NCI-H748 treated with DMSO at 0.1 percent for 48 hours (cell line): ENCODE measurements around the gene DHFR.
"Not testable (repeated sequence)": the region's sequence is repeated elsewhere in the genome, so short reads cannot be mapped to it uniquely, and the experiment has no call there.

Source experiments
- DNase-seq: peaks from one replicate; lab custom pipeline; 2025; lab: John Stamatoyannopoulos, UW

The DHFR gene

DNA sequence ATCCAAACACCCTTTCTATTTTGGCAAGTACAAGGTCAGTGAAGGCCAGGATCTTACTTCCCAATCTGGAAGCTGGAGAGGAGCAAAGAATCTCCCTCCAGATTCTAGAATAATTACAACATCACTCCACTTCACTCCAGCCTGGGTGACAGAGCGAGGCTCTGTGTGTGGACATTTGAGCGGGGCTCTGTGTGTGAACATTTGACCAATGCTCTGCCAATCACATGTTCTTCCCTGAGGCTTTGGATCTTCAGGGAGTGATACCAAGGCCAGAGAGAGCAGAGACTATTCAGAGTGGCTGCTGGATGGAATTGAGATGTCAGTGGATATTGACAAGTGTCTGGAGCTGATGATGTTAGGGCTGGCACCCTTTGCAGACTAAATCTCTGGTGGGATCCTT is 60.0 kb downstream of the DHFR start:
- no peak for DNase-seq

DNA sequence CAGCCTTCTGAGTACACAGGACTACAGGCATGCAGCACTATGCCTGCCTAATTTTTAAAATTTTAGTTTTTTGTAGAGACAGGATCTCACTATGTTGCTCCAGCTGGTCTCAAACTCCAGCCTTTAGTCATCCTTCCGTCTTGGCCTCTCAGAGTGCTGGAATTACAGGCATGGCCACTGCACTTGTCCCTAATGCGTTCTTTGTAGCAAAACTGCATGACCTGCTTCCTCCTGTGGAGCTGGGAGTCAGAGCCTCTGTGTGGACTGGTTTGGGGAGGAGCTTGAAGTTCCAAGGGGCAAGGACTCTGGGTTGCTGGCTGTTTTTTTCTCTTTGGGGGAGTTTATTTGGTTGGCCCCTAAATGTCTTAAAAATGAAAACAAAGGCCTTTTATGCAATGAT is 62.0 kb downstream of the DHFR start:
- no peak for DNase-seq

DNA sequence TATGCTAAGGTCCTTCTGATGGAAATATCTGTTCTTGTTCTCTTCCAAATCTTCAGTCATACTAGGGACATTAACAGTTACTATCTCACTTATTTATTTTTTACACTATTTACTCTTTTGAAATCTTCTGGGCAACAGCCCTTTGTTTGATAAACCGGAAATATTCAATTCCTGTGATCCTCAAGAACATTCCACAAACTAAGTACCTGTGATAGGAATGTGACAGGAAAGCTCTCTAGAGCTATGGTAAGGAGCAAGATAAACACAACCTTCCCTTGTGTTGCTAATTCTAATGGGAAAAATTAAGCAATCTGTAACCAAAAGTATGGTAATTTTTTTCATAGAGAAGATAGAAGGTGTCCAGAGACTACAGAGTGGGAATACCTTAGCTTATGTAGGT is 62.7 kb downstream of the DHFR start:
- DNase-seq = no peak

DNA sequence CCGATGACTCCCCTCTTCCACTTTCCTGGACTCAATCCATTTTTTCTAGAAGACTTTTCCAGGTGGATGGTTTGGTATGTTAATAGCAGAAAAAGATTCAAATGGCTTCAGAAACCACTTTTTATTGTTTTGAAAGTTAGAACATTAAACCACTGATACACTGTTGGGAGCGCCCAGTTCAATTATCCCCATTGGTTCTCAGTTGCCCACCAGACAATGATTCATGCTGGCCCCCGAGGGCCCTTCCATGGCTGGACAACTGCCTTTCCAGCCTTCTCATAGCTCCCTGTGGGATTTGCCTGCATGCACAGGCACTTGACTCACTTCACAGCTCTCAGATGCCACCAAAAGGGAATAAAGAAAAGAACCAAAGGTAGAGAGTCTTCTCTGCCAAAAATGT is 63.4 kb downstream of the DHFR start:
- no peak for DNase-seq

DNA sequence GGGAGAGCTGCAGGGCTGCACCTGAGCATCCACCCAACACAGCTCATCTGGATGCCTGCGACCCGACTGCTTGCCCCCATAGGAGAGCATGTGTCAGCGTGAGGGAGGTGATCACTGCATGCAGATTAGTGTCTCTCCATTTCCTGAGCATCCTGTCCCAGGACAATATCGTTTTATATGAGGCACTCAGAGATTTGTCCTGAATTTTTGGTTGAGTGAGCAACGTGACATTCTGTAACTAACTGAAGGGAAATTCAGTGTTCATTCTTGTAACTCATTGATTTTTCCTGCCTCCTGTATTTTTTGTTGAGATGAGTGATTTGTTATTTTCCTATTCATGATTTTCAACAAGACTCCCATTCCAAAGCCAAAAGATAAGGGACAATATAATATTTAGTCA is 64.0 kb downstream of the DHFR start:
- DNase-seq = no peak

DNA sequence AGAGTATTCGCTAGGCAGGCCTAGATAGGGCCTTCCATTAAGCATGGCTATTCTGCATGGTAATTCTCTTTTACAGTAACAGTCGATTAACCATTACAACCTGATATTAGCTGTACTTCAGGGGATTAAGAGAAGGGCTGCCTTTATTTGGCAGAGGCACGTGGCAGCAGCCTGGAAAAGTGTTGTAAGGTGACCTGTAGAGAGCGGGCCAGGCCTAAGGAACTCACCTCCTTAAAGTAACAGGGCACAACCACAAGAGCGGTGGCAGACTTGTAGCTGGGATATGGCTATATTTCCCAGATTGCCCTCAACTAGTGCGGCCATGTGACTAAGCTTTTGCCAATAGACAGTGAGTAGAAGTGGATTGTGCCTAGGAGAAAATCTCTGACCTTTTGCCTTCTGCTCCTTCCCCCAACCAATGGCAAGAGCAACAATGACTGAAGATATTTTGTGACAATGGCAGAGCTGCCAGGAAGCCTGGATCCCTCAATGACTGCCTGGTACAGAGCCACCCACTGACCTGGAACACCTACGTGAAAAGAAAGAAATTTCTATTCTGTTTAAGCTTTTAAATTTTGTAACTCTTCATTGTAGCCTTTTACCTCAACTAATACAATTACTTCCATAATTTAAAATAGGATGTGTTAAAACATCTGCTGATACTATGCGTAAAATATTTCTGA is 65.8 kb downstream of the DHFR start:
- no peak for DNase-seq

DNA sequence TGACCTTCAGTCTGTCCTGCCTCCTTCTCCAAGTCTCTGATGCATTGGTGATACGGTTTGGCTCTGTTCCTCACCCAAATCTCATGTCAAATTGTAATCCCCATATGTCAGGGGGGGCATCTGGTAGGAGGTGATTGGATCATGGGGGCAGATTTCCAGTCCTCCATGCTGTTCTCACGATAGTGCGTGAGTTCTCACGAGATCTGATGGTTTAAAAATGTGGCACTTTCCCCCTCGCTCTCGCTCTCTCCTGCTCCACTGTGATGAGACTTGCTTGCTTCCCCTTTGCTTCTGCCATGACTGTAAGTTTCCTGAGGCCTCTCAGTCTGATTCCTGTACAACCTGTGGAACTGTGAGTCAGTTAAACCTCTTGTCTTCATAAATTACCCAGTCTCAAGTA is 70.0 kb downstream of the DHFR start:
- no peak for DNase-seq

- DNase-seq = not testable (repeated sequence)
These were observed 74.5 kb downstream of the DHFR start for GRCh38 chr5:80580291-80580690.

DNA sequence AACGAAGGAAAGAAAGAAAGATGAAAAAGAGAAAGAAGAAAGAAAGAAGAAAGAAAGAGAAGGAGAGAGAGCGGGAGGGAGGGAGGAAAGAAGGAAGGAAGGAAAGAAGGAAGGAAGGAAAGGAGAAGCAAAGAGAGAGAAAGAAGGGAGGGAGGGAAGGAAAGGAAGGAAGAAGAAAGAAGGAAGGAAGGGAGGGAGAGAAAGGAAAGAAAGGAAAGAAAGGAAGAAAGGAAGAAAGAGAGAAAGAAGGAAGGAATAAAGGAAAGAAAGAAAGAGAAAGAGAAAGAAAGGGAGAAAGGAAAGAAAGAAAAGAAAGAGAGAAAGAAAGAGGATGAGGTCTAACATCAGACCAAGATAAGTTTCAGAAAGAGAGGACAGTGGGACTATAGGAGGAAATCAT is 75.7 kb downstream of the DHFR start:
- no peak for DNase-seq

- DNase-seq = no peak
These were observed 77.1 kb downstream of the DHFR start for GRCh38 chr5:80577707-80578106.

DNA sequence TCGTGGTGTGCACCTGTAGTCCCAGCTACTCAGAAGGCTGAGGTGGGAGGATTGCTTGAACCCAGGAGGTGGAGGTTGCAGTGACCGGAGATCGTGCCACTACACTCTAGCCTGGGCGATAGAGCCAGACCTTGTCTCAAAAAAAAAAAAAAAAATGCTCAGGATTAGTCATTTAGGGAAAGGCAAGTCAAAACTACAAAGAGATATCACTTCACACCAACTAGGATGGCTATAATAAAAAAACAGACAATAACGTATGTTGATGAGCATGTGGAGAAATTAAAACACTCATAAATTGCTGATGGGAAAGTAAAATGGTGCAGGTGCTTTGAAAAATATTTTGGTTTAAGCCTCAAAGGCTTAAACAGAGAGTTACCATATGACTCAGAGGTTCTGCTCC is 78.4 kb downstream of the DHFR start:
- DNase-seq = no peak
